Kidney epithelial cell (primary cell): ENCODE measurements around the gene GRIN3B. TPM values are rescaled to one million over a fixed set of nuclear protein-coding genes. Genes with fewer than 3 reads are reported as not detected.

Source experiments
- DNase-seq: peaks from one replicate; pipeline ENCODE4 v3.0.0-alpha.2; 2010; ENCODE audit warnings: low read depth
- H3K27me3 ChIP-seq: 2 replicates; pipeline ENCODE4 v1.6.0; 2011; ENCODE audit warnings: low read length; ENCODE audit not compliant: control insufficient read depth, insufficient read depth
- H3K36me3 ChIP-seq: 2 replicates; pipeline ENCODE4 v1.5.1; 2011; ENCODE audit warnings: low read length; ENCODE audit not compliant: control insufficient read depth, insufficient read depth
- H3K4me3 ChIP-seq: 2 replicates; pipeline ENCODE4 v1.5.1; 2011; ENCODE audit warnings: low read depth, mild to moderate bottlenecking, control low read depth, low read length
- CTCF ChIP-seq: IDR thresholded peaks from 2 replicates; pipeline ENCODE4 v1.5.1; 2011; ENCODE audit warnings: mild to moderate bottlenecking, moderate library complexity, low read length, control low read depth, inconsistent platforms; ENCODE audit not compliant: insufficient read depth, poor library complexity, severe bottlenecking
- total RNA-seq: library from RNA; depleted of rRNA; stranded (reverse); fragments of >200 nt; gene quantifications from 2 replicates; pipeline ENCODE4 v1.2.3, GENCODE V29; 2015

GRIN3B gene
- total RNA-seq, 1 donor from 2014 or later, result 0.08 TPM

GRCh38 chr19:1010586-1011510 is 10.6 kb downstream of the GRIN3B start:
- TF ChIP-seq CTCF, result no peak
- Histone ChIP-seq H3K36me3 (no peaks in the 10 kb centered on the region), H3K4me3 (no peak overlapping the region)

GRCh38 chr19:1011831-1012333 is 11.7 kb downstream of the GRIN3B start:
- H3K36me3 ChIP-seq, result no peaks in the 10 kb centered on the region
- TF ChIP-seq CTCF, result no peak
- no peak for DNase-seq

More at GRCh38 chr19:1010586-1011510, 10.6 kb downstream of the GRIN3B start:
- H3K27me3 ChIP-seq, result no peaks in the 10 kb centered on the region
- no peak for DNase-seq

GRCh38 chr19:1012334-1012733 is 12.1 kb downstream of the GRIN3B start:
- no peak overlapping the region for H3K4me3 ChIP-seq
- no peak for TF ChIP-seq CTCF
- no peak for DNase-seq
- H3K36me3 ChIP-seq, result no peaks in the 10 kb centered on the region
- no peaks in the 10 kb centered on the region for H3K27me3 ChIP-seq

More at GRCh38 chr19:1011831-1012333, 11.7 kb downstream of the GRIN3B start:
- H3K27me3 ChIP-seq, result no peaks in the 10 kb centered on the region
- no peak overlapping the region for H3K4me3 ChIP-seq

- Histone ChIP-seq H3K4me3 (no peak overlapping the region), H3K36me3 (no peaks in the 10 kb centered on the region), H3K27me3 (no peaks in the 10 kb centered on the region)
- DNase-seq, result no peak
- TF ChIP-seq CTCF, result no peak
These were observed 13.0 kb downstream of the GRIN3B start for GRCh38 chr19:1013218-1013617.

GRCh38 chr19:1014161-1015060 is 14.2 kb downstream of the GRIN3B start:
- no peak for DNase-seq
- Histone ChIP-seq H3K27me3 (no peaks in the 10 kb centered on the region), H3K4me3 (no peak overlapping the region), H3K36me3 (no peaks in the 10 kb centered on the region)
- no peak for TF ChIP-seq CTCF
